ENCODE measurements around the gene C4orf50.

GRCh38 chr4:5878359-5878758 is 139.9 kb downstream of the C4orf50 start:
- TF ChIP-seq CTCF (IDR thresholded peaks at IDR 0.05; ENCODE audit: poor library complexity, severe bottlenecking) (no peak), RAD21 (conservative IDR thresholded peaks at IDR 0.05) (no peak), POLR2AphosphoS5 (IDR thresholded peaks at IDR 0.05) (no peak), EP300 (conservative IDR thresholded peaks at IDR 0.05; ENCODE audit: poor library complexity, severe bottlenecking) (no peak), TAF1 (IDR thresholded peaks at IDR 0.05; ENCODE audit: low read depth) (no peak), REST (IDR thresholded peaks at IDR 0.05; ENCODE audit: borderline replicate concordance) (no peak)
